ENCODE results near the gene ERC2.

Gene ERC2

DNA sequence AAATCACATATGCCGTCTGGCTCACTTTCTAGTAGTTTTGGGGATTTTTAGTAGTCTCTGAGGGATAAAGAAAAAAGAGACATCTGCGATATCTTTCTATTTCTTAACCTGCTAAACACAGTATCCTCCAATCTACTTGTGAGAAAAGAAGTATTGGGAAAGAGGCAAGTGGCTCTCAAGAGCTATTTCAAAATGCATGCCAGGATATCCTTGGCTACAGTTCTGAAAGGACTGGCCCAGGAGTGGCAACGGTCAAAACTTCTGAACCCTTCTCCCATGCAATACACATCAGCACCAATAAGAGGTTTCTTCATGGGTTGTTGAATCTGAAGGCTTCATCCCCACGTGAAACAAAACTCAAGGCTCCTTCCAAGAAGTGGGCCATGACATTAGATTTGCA is 777.1 kb downstream of the ERC2 start:
- DNase-seq: no peak

DNA sequence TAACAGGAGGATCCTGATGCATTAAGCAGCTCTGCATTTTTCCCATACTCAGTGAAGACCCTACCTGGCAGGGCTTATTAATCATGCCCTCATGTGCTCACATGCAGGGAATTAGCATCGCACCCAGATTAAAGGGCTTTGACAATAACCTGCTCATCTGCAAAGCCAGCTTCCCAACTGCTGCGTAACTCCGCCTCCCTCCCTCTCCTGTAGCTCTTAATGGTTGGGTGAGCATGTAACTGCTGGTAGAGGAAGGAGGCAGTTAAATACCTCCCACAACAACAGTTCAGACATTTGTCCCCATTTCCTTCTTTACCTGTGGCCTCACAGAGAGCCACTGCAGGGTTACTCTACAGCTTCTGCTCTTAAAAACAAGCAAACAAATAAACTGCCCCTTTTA is 777.5 kb downstream of the ERC2 start:
- DNase-seq: no peak

DNA sequence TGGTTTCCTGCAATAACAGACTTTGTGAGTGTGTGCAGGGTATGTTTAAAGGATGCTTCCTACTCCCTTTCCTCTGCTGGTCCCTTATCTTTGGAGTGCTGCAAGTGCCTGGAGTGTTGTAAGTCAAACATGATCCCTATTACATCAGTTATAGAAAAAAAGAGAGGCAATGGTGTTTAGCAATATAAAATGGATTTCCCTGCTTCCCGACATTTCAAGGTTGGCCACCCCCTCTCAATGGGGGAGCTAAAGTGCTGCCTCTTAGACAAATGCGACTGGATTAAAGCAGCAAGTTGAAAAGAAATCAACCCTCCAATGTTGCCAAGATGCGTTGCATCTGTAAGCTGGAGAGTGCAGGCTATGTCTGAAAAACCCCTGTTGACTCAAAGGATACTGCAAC is 778.1 kb downstream of the ERC2 start:
- no peak for DNase-seq

GRCh38 chr3:55688154-55688553 is 780.1 kb downstream of the ERC2 start:
- DNase-seq: no peak

DNA sequence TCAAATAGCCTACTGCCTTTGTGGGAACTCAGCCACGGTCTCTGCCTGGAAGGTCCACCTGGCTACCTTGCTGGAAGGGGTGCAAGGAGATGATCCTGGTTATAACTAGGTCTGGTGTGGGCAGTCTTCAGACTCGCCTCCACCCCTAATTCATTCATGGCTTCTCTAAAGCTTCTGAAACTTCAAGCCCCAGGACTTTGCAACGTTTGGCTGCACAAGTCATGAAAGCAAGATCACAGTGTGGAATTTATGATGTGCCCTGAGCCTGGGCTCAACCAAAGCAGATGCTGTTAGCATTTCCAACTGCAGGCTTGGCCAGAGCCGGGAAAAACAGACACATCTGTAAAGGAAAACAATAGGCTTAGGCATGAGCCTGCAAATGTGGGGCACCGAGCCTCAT is 780.7 kb downstream of the ERC2 start:
- no peak for DNase-seq

- no peak for DNase-seq
Observed at GRCh38 chr3:55686426-55687254, 781.6 kb downstream of the ERC2 start.

GRCh38 chr3:55683666-55684270 is 784.5 kb downstream of the ERC2 start:
- no peak for DNase-seq

DNA sequence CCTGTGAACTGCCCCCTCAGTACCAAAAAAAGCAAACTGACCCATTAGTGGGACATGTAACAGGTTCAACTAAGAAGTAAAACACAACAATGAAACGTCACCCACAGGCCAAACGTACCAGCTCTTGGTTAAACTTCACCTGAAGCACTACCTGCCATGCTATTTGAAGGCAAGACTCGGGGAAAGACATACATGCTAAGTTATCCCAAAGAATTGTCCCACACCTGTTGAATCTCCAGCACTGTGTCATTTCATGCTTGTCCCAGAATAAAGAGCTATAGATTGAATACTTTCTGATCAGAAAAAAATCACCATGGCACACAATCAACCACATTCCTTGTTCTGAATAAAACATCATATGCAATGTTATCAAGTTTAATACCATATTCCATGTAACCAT is 785.8 kb downstream of the ERC2 start:
- no peak for DNase-seq

GRCh38 chr3:55678546-55679216 is 789.6 kb downstream of the ERC2 start:
- no peak for DNase-seq

GRCh38 chr3:55676643-55677042 is 791.6 kb downstream of the ERC2 start:
- no peak for DNase-seq

- DNase-seq: no peak
Observed at GRCh38 chr3:55675478-55675877, 792.8 kb downstream of the ERC2 start.

DNA sequence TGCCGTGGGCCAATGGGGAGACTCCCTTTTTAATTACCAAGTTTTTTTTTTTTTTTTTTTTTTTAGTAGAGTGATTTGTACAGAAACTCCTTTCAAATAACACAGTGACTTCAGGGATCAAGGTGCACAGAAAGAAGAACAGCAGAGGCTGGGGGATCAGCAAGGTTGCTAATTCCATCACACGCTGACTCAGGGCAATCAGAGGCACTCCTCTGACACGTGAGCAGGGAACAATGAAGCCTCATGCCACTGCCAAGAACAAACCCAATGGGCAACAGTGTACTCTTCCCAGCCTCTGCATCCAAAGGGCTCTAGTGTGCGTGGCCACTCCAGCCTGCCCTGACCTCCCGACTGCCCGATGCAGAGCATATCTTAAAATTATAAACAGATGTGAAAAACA is 794.5 kb downstream of the ERC2 start:
- DNase-seq: no peak

DNA sequence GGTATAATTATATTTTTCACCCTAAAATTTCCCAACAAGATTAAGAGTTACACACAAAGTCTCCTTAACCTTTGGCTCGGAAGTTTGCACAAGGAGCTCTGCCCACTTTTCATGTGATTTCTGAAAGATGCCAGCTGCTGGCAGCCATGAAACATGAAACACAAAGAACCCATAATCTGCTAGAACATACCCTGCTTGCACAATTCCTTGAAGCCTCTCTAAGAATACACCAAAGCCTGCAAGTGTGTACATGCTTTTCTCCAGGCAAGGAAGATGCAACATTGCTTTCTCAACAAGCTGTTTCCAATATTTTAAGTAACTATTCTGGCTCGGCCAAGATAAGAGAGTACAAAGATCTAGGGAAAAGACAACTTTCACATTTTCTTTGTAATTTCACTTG is 799.1 kb downstream of the ERC2 start:
- no peak for DNase-seq

- DNase-seq: no peak
Observed at GRCh38 chr3:55668359-55668758, 799.9 kb downstream of the ERC2 start.

DNA sequence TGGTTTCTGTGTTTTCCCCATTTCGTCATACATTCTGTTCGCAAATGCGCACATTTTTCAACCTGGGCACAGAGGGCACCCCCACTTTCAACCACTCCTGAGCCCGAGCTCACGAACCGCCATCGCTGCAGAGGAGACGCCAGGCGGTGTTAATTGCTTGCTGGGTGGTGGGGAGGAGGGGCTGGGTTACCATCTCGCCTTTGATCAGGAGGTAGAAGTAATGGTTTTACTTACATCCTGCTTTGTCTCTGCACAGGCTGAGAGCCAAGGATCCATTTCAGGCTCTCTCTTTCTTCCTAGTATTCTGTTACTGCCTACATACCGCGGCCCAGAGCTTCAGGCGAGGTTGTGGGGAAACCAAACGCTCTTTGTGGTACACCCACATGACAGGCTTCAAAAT is 803.9 kb downstream of the ERC2 start:
- no peak for DNase-seq

DNA sequence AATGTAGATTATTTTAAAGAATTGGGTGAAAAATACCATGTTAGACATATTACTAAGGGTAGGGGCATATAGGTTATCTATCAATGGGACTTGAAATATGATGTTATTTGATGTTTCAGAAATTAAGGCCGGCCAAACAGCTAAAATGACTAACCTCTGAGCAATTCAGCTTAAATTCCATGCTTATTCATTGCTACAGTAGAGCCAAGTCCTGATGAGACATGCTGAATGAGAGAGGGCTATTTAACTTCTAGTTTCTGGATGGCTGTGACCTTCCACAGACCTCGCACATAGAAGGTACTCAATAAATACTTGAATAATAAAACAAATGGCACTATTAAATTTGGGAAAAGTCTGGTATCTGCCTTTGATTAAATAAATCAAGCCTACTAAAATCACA is 805.6 kb downstream of the ERC2 start:
- no peak for DNase-seq

- no peak for DNase-seq
Observed at GRCh38 chr3:55661571-55661970, 806.7 kb downstream of the ERC2 start.

- no peak for DNase-seq
Observed at GRCh38 chr3:55661141-55661540, 807.1 kb downstream of the ERC2 start.

- DNase-seq: no peak
Observed at GRCh38 chr3:55660642-55661041, 807.6 kb downstream of the ERC2 start.

GRCh38 chr3:55659701-55660100 is 808.6 kb downstream of the ERC2 start:
- DNase-seq: no peak

DNA sequence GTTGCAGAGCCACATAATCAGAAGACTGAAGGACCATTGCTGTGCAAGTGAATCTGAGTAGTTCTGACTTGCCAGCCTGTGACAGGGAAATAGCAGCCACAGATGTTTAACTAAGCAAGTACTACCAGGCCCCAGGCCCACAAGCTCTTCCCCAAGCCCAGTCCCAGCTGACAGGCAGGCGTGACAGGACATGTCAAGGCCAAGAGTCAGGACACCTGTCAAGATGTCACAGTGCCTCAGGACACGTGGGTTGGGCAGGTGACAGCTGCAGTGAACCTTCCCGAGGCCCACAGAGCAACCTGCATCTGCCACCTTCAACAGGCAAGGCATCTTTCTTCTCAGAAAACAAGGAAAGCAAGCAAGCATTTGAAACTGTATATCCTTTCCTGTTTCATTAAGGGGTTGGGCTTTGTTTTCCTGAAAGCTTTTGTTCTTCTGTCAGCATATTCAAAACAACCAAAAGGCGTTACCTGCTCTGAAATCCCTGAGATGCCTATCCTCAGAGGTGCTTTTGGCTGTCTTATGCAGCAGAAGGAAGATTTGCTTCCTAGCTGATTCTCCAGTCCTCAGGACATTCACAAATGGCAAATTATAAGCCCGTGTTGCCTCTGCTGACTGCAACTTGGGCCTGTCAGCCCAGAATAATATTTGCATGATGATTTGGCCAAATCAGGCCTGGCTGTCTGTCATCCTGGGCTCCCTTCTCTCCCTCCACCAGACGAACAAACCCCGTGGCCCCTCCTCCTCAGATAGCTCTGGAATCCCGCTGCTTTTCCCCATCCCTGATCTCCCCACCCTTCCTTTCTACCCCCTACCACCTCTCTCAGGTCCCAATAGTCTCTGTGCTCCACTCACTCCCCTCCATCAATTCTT is 809.3 kb downstream of the ERC2 start:
- no peak for DNase-seq

- no peak for DNase-seq
Observed at GRCh38 chr3:55658270-55658669, 810.0 kb downstream of the ERC2 start.

- DNase-seq: no peak
Observed at GRCh38 chr3:55655544-55655943, 812.7 kb downstream of the ERC2 start.

Data from CD4-positive, alpha-beta T cell treated with Interleukin-17A for 1 hour (primary cell).